OCI-LY1 (cell line): ENCODE data around the gene ADAM19.

Experiments used
- CTCF ChIP-seq: fragments of 200-600 bp; sonication (generic), shearing (Covaris generic); IDR thresholded peaks from 2 replicates; pipeline ENCODE4 v1.5.1; 2017; ENCODE audit warnings: mild to moderate bottlenecking, antibody characterized with exemption, low read length, moderate library complexity, mixed read lengths
- EZH2 ChIP-seq: fragments of 200-600 bp; sonication (generic), shearing (Covaris generic); IDR thresholded peaks from 2 replicates; pipeline ENCODE4 v1.8.0; 2017; ENCODE audit warnings: borderline replicate concordance, mixed run types, mild to moderate bottlenecking, antibody characterized with exemption, low read length, moderate library complexity, mixed read lengths

- TF ChIP-seq CTCF, result no peak
- no peak for TF ChIP-seq EZH2
Observed at GRCh38 chr5:157611571-157612476, 36.2 kb upstream of the ADAM19 start.
